ENCODE results near the gene PPP2R3C.

The PPP2R3C gene

DNA sequence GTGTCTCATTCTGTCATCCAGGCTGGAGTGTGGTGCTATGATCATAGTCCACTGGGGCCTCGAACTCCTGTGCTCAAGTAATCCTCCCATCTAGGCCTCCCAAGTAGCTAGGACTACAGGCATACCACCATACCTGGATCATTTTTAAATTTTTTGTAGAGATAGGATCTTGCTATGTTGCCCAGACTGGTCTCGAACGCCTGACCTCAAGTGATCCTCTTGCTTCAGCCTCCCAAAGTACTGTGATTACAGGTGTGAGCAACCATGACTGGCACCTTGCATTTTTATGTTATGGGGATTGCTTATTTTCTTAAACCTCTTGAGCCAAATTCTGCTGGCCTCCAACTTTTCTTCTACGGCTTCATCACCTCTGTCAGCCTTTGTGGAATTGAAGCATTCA, 27.4 kb upstream of the PPP2R3C start:
- Mint-ChIP-seq H3K36me3 (ENCODE audit: low read depth) (peaks cover 77% of the 10 kb centered on the region), H3K4me3 (no peak overlapping the region), H3K27me3 (ENCODE audit: low read depth, poor library complexity) (no peaks in the 10 kb centered on the region), H3K27ac (no peak overlapping the region), H3K4me1 (no peaks in the 10 kb centered on the region), H3K9me3 (peaks cover 25% of the 10 kb centered on the region)
- no peak for DNase-seq
- TF ChIP-seq CTCF (IDR thresholded peaks at IDR 0.05), result no peak

DNA sequence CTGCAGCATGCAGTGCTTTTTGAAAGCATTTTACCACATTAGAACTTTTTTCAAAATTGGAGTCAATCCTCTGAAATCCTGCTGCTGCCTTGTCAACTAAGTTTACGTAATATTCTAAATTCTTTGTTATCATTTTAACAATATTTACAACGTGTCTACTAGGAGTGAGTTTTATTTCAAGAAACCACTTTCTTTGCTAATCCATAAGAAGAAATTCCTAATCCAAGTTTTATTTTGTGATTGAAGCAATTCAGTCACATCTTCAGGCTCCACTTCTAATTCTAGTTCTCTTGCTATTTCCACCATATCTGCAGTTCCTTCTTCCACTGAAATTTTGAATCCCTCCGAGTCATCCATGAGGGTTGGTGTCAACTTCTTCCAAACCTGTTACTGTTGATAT, 25.9 kb upstream of the PPP2R3C start:
- Mint-ChIP-seq H3K9me3 (peaks cover 19% of the 10 kb centered on the region), H3K27ac (no peak overlapping the region), H3K36me3 (ENCODE audit: low read depth) (peaks cover 62% of the 10 kb centered on the region), H3K4me1 (no peaks in the 10 kb centered on the region), H3K4me3 (no peak overlapping the region), H3K27me3 (ENCODE audit: low read depth, poor library complexity) (no peaks in the 10 kb centered on the region)
- no peak for TF ChIP-seq CTCF (IDR thresholded peaks at IDR 0.05)
- DNase-seq, result no peak

DNA sequence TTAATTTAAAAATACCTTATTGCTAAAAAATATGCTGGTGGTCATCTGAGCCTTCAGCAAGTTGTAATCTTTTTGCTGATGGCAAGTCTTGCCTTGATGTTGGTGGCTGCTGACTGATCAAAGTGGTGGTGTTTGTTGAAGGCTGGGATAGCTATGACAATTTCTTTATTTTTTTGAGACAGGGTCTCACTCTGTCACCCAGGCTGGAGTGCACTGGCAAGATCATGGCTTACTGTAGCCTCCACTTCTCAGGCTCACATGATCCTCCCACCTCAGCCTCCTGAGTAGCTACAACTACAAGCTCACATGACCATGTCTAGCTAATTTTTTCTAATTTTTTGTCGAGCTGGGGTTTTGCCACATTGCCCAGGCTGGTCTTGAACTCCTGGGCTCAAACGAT, 25.4 kb upstream of the PPP2R3C start:
- Mint-ChIP-seq H3K9me3 (peaks cover 19% of the 10 kb centered on the region), H3K4me3 (no peak overlapping the region), H3K27me3 (ENCODE audit: low read depth, poor library complexity) (no peaks in the 10 kb centered on the region), H3K27ac (no peak overlapping the region), H3K36me3 (ENCODE audit: low read depth) (peaks cover 61% of the 10 kb centered on the region), H3K4me1 (no peaks in the 10 kb centered on the region)
- no peak for TF ChIP-seq CTCF (IDR thresholded peaks at IDR 0.05)
- no peak for DNase-seq

- DNase-seq, result no peak
- Mint-ChIP-seq H3K9me3 (peaks cover 15% of the 10 kb centered on the region), H3K36me3 (ENCODE audit: low read depth) (peaks cover 57% of the 10 kb centered on the region), H3K27me3 (ENCODE audit: low read depth, poor library complexity) (no peaks in the 10 kb centered on the region), H3K4me1 (no peaks in the 10 kb centered on the region), H3K27ac (no peak overlapping the region), H3K4me3 (no peak overlapping the region)
- TF ChIP-seq CTCF (IDR thresholded peaks at IDR 0.05), result no peak
These were observed 24.9 kb upstream of the PPP2R3C start for GRCh38 chr14:35146711-35147149.

DNA sequence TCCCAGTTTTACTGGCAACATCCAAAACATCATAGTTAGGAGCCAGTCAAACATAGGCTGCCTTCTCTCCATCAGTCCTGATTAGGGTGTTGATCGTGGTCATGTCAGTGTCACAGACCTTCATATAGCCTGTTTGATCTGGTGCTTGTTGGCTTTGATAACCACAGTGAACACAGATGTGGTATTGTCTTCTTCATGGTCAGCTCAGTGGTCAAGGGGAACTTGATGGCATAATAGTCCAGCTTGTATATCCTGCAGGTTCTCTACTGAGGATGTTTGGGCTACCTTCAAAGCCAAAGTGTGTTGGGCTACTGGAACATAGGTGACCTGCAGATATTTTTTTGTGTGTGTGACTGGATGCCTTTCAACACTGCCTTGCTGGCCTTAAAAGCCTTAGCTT, 22.2 kb upstream of the PPP2R3C start:
- H3K36me3 Mint-ChIP-seq (ENCODE audit: low read depth), result peaks cover 30% of the 10 kb centered on the region
- no peaks in the 10 kb centered on the region for H3K4me1 Mint-ChIP-seq
- no peak for TF ChIP-seq CTCF (IDR thresholded peaks at IDR 0.05)
- H3K27me3 Mint-ChIP-seq (ENCODE audit: low read depth, poor library complexity), result no peaks in the 10 kb centered on the region
- no peak overlapping the region for H3K4me3 Mint-ChIP-seq
- DNase-seq, result no peak
- H3K9me3 Mint-ChIP-seq, result peaks cover 6% of the 10 kb centered on the region
- no peak overlapping the region for H3K27ac Mint-ChIP-seq

DNA sequence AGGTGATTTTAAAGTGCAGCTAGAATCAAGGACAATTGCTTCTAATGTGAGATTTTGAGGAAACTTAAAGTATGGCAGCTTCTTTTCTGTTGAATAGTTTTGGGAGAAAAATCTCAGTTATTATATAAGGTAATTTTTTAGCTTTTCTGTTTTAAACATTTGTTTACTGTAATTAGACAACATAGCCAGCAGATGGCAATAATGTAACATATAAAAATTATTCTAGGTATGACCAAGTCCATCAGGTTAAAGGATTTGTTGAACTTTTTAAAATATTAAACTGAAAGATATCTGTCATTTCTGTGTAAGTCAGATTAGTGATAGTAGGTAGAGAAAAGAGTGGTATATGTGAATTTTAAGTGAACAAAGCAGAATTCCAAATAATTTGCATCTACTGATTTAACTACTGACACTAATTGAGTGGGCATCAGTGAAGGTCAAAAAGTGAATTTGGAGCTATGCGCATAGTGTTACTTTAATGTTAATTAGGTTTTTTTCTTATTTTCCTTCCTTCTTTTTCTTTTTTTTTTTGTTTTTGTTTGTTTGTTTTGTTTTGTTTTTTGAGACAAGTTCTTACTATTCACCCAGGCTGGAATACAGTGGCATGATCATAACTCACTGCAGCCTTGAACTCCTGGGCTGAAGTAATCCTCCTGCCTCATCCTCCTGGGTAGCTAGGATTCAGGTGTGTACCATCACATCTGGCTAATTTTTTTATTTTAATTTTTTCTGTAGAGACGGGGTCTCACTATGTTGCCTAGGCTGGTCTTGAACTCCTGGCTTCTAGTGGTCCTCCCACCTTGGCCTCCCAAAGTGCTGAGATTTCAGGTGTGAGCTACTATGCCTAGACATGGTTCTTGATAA, 19.2 kb upstream of the PPP2R3C start:
- no peaks in the 10 kb centered on the region for H3K27me3 Mint-ChIP-seq (ENCODE audit: low read depth, poor library complexity)
- no peak for TF ChIP-seq CTCF (IDR thresholded peaks at IDR 0.05)
- H3K4me1 Mint-ChIP-seq, result no peaks in the 10 kb centered on the region
- no peak overlapping the region for H3K4me3 Mint-ChIP-seq
- DNase-seq, result no peak
- no peak overlapping the region for H3K27ac Mint-ChIP-seq
- H3K9me3 Mint-ChIP-seq, result no peaks in the 10 kb centered on the region
- H3K36me3 Mint-ChIP-seq (ENCODE audit: low read depth), result peaks cover 3% of the 10 kb centered on the region
